Stimulated activated CD8-positive, alpha-beta memory T cell treated with anti-CD3 and anti-CD28 coated beads, Interleukin-7, amount 100 ng/mL, for 48 hours (primary cell): ENCODE measurements around the gene SDK1.
"Not testable (repeated sequence)": the region's sequence is repeated elsewhere in the genome, so short reads cannot be mapped to it uniquely, and the experiment has no call there.

Experiments used
- DNase-seq, 2 donors: peaks; one replicate each; pipeline ENCODE4 v3.0.0-alpha.2; 2020; ENCODE audit warnings: low read depth in 1 of 2; ENCODE audit errors: extremely low read depth in 1 of 2

The SDK1 gene

GRCh38 chr7:4225881-4226523, 925.0 kb downstream of the SDK1 start:
- DNase-seq: no peak

DNA sequence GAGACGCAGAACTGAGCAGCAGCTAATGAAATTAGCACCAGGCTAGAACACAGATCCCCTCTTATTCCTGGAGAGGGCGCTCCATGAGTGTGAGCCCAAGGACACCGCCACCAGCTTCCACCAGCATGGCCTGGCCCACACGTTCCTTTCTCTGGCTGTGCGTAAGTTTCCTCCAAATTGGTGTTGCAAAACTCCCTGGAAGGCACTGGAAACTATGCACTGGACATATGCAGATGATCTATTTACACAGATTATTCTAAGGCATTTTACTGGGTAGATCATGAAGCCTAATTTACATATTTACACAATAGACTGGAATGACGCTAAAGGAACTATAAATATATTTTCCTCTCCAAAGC, 925.5 kb downstream of the SDK1 start:
- no peak for DNase-seq

DNA sequence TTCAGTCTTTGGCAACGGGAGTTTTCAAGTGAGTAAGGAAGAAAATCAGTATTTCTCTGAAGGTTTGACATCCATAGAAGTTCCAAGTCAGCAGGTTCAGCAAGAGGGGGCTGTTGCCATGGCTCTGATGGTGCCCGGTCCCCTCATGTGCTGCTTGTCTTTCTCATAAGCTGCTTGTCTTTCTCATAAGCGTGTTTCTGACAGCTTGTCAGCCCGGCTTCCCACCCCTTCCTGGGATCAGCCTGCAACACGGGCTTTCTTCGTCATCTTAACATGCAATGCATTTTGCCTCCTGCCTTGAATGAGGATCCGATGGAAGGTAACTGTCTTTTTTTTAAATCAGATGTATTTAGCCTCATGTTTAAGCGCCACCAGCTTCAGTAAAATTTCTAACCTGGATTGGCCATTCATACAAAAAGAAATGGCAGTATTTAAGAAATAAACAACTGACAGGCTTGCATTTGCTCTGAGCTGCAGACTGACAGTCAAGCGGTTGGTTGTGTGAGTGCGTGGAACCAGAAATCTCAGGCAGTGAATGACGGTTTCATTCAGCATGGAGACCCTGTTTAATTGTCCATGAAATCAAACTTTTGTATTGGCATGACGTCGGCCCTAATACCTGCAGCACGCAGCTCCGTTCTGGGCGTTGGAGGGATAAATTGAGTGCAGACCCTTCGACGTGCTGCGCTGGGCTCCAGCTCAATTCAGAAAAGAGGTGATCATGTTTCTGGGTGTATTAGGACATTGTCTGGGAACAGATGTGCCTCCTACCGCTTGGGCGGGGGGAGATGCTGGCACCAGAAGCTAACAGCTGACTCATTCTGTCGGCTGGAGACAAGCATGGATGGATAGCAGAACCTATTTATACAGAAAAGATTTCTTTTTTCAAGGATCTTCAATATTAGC, 926.3 kb downstream of the SDK1 start:
- no peak for DNase-seq

- no peak for DNase-seq
Observed at GRCh38 chr7:4230352-4230751, 929.3 kb downstream of the SDK1 start.

DNA sequence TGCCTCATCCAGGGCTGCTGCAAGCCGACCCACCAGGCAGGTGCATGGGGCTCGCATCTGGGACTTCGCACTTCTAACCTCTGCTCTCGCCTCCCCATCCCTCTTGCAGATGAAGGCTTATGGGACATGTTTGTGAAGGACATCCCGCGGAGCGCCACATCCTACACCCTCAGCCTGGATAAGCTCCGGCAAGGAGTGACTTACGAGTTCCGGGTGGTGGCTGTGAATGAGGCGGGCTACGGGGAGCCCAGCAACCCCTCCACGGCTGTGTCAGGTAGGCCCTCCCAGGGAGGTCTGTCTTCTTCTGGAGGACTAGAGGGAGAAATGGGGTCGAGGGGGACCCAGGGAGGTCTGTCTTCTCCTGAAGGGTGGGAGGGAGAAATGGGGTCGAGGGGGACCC, 932.1 kb downstream of the SDK1 start:
- DNase-seq: no peak

GRCh38 chr7:4233621-4234497, 932.8 kb downstream of the SDK1 start:
- no peak for DNase-seq

DNA sequence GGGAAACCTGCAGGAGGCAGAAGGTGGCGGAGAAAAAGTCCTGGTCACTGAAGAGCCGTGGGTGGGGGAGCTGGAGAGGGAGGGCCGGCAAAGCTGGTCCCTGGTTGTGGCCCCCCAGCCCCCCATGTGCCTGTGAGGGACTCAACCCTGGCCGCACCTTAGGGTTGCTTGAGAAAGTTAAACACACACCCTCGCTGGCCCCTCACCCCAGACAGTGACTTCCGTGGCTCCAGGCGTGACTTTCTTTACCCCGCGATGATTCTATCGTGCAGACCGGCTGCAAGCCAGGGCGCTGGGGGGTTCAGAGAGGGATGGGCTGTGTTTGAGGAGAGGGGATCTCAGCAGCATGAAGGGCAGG, 933.4 kb downstream of the SDK1 start:
- DNase-seq: no peak

- no peak for DNase-seq
Observed at GRCh38 chr7:4234886-4235285, 933.8 kb downstream of the SDK1 start.

- DNase-seq: no peak
Observed at GRCh38 chr7:4235596-4235995, 934.5 kb downstream of the SDK1 start.

DNA sequence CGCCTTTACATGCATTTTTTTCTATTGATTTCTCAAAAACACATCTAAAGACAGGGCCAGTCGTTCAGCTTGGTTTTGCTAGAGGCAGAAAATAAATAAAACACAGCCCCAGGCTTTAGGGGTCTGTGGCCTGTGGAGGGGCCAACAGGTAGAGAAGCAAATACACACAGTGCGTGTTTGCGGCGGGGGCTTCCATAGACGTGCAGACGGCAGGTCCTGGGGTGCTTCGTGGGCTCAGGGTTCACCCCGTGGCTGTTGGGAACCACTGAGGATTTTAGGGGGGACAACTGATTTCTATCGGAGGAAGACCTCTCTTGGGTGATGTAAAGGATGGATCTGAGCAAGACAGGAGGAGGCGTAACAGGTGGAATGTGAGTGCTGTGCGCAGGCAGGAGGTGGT, 935.3 kb downstream of the SDK1 start:
- DNase-seq: no peak

GRCh38 chr7:4236873-4237272, 935.8 kb downstream of the SDK1 start:
- DNase-seq: not testable (repeated sequence)

GRCh38 chr7:4237296-4238235, 936.5 kb downstream of the SDK1 start:
- no peak for DNase-seq

DNA sequence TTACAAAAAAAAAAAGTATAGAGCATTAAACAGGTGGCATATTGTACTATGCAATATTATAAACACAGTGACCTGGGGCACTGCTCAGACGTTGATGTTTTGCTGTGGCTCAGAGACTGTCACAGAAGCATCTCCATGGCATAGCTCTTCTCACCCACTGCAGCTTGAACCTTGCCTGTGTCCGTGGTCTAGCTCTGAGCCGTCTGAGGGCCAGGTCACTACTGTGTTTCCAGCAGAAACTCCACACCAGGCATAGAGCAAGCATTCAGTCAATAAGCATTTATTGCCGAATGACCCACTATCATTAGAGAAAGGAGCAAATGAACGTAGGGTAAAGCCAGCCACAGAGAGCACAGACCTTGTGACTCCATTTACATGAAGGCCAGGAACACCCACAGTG, 937.8 kb downstream of the SDK1 start:
- no peak for DNase-seq

- no peak for DNase-seq
Observed at GRCh38 chr7:4240042-4240441, 939.0 kb downstream of the SDK1 start.

DNA sequence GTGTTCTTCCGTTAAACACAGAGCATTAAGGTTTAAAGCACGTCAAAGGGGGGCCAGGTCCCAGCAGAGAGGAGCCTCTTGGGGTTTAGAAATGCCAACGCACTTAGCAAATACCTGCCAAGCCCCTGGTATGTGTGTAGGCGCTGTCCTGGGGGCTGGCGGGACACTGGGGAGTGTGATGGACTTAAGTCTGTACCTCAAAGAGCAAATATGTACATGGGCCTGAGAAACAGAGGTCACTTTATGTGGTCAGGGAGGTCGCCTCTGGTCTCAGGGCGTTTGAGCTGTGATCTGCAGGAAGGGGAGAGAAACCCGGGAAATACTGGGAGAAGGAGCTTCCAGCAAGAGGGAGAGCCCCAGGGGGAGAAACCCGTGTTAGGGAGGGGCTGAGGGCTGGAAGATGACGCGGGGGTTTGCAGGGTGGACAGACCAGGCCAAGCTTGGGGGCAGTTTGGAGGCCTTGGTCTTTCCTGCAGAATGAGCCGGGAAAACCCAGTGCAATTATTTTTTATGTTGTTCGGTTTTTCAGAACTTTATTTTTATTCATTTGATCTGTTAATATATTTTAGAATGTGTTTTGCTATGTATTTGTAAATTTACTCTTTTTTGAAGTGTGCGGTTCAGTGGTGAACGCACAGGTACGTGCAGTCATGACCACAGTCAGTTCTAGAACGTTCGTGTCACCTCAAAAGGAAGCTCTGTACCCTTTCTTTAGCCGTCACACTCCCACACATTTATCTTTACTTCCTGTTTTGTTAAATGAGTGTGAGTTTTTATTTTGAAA, 939.7 kb downstream of the SDK1 start:
- no peak for DNase-seq

GRCh38 chr7:4241304-4241612, 940.2 kb downstream of the SDK1 start:
- DNase-seq: no peak

GRCh38 chr7:4241791-4242190, 940.7 kb downstream of the SDK1 start:
- DNase-seq: no peak

GRCh38 chr7:4242706-4243105, 941.7 kb downstream of the SDK1 start:
- no peak for DNase-seq

DNA sequence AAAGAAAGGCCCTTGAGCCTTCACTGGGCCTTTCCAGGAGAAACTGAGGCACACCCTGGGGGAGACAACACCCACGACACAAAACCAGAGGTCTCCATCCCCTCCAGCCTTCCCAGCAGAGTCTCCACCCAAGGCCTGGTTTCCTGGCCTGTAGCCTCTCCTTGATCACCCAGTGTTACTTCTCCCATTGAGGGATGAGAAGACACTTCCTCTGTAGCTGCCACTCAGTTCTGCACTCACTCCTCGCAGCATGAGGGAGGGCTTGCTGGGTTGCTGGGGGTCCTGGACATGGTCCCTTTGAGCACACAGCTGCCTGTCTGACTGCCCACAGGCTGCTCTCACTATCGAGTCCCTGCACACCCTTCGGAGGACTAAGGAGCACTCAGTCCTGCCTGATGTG, 943.0 kb downstream of the SDK1 start:
- no peak for DNase-seq

GRCh38 chr7:4244635-4245034, 943.6 kb downstream of the SDK1 start:
- DNase-seq: no peak
